WI38 (cell line): ENCODE measurements around the gene CSNK1D.

Source experiments
- H3K4me3 ChIP-seq: 2 replicates; pipeline ENCODE4 v1.5.1; 2011; ENCODE audit warnings: low read depth, mild to moderate bottlenecking, control low read depth, low read length
- TF ChIP-seq, protein P1 (sequence below): IDR thresholded peaks from 2 replicates; pipeline ENCODE4 v1.5.1; 2012; ENCODE audit warnings: low read depth, mild to moderate bottlenecking, control low read depth, low read length

The CSNK1D gene

DNA sequence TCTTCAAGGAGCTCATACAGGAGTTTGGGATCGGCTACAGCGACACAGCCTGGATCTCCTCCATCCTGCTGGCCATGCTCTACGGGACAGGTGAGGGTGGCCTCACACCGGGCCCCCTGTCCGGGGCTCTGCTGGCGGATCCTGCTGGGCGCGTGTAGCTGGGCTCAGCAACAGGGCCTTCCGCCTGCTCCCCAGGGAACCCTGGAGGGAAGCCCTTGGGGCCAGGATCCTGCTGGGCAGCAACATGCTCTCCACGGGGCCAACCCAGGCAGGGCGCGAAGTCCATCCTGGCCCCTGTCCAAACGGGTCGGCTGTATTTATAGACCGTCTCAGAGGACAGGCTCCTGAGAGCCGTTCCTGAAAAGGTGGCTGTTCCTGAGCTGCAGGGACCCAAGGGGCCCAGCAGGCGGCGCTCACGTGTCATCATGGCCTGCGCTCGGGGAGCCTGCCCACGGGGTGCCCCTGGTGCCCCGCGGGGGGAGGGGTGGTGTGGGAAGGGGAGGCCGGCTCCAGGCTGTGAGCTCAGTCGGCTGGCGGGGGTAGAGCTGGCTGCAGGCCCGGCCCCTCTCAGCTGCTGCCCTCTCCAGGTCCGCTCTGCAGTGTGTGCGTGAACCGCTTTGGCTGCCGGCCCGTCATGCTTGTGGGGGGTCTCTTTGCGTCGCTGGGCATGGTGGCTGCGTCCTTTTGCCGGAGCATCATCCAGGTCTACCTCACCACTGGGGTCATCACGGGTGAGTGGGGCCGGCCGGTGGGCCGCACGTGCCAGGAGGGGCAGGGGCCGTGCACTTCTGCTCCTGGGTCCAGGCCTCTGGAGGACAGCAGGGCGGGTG lies 37.1 kb downstream of the CSNK1D start:
- TF ChIP-seq, protein P1, sequence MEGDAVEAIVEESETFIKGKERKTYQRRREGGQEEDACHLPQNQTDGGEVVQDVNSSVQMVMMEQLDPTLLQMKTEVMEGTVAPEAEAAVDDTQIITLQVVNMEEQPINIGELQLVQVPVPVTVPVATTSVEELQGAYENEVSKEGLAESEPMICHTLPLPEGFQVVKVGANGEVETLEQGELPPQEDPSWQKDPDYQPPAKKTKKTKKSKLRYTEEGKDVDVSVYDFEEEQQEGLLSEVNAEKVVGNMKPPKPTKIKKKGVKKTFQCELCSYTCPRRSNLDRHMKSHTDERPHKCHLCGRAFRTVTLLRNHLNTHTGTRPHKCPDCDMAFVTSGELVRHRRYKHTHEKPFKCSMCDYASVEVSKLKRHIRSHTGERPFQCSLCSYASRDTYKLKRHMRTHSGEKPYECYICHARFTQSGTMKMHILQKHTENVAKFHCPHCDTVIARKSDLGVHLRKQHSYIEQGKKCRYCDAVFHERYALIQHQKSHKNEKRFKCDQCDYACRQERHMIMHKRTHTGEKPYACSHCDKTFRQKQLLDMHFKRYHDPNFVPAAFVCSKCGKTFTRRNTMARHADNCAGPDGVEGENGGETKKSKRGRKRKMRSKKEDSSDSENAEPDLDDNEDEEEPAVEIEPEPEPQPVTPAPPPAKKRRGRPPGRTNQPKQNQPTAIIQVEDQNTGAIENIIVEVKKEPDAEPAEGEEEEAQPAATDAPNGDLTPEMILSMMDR, result peak; percentile 84
- H3K4me3 ChIP-seq, result no peak overlapping the region

DNA sequence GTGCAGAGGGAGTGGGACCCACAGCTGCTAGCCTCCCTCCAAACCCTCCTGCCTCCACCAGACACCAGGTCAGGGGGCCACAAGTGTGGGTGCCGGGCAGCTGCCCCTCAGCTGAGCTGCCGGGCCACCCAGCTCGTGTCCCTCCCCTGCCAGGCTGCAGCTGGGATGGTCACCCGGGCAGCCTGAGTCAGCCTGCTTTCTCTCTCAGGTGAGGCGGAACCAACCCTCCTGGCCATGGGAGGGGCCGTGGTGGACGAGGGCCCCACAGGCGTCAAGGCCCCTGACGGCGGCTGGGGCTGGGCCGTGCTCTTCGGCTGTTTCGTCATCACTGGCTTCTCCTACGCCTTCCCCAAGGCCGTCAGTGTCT lies 37.7 kb downstream of the CSNK1D start:
- no peak overlapping the region for H3K4me3 ChIP-seq
- TF ChIP-seq, protein P1, result no peak

DNA sequence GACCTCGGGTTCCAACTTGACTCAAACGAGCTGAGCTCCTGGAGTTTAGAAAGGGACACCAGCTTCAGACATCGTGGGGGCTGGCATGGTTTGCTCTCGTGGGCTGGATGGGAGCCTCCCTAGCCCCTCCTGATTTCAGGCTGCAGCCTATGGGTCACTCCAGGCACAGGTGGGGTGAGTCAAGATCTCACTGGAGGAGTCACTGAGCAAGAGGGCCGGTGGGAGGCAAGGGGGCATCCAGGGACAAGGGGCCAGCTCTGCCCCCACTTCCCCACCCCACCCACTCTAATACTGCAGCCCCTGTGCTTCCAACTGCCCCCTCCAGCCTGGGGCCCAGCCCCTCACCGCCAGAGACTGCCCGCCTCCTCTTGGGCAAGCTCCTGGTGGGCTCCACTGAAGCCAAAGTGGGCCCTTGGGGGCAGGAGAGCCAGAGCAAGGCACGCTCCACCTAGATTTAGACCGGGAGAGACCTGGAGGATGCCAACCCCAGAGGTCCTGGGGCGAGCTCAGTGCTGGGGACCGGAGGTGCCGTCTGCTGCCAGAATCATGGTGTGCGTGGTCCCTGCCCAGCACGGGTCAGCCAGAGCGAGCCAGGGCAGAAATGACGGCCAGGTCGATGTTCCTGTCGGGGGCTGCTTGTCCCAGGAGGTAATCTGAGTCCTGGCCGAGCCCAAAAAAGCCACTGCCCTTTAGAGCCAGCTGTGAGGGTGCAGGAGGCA lies 38.3 kb downstream of the CSNK1D start:
- TF ChIP-seq, protein P1, result no peak
- no peak overlapping the region for H3K4me3 ChIP-seq

DNA sequence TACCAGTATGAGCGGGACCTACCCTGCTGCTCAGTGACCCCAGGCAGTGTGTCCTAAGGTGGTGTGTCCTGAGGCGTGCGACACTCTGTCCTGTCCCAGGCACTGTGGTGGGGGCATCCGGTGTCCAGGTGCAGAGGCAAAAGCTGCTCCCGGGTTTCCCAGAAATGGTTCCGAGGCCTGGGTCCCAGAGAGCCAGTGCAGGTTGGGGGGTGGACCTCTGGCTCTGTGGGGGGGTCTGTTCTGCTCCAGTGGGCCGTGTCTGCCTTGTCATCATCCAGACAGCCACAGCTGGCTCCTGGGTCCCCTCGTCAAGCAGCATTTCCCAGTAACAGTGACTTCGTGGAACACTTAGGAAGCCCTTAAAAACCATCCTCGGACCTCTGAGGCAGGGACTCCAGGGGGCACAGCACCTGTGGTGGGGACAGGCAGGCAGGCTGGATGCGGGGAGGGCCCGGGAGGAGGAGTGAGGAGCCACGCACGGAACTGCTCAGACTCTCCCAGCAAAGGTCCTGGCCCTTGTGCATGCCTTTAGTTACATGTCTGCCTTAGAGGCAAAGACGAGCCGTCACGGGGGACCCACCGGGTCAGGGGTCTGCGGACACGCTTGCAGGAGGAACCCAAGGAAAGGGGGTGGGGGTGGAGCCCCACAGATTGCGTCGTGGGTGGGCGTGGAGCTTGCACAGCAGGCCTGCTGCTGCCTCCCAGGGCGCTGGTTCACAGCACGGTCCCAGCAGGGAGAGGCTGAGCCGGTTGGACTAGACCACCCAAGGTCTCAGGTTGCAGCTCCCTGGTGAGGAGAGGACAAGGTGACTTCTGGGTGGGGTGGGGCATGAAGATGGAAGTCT lies 39.1 kb downstream of the CSNK1D start:
- H3K4me3 ChIP-seq, result no peak overlapping the region
- TF ChIP-seq, protein P1, result no peak

DNA sequence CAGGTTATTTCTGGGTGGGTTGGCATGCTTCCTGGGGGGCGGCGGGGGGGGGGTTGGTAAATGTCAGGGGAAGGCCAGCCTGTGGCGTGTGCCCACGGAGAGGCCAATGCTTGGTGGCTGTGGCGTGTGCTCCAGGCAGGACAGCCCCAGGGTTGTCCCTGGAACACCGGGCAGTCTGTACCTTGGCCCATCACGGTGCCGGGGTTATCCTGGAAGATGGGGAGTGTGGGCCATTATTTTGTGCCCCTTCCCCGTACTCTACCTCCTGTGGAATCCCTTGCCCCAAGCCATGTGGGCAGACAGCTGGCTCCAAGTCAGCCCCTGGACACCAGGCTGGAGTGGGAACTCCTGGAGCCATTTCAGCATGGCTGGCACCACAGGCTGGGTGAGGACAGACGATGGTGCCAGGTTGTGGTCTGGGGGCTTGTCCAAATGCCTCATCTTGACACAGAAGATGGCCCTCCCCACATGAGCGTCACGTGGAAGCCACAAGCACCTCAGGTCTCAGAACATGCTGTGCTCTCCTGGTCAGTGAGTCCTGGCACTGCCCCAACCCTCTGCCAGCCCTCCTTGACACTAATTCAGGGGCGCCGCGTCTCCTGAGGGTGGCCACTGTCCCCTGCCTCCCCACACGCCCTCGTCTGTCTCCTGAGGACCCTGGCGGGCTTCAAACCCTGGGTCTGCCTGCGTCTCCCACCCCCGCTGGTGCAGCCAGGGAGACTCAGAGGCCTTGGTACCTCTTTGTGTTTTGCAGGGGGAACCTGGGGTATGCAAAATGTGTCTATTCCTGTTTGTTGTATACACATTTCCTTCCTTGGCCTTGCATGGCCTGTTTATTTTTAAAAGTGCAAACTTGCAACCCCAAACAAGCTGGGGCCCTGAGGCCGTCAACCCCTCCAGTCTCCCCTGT lies 40.4 kb downstream of the CSNK1D start:
- no peak overlapping the region for H3K4me3 ChIP-seq

DNA sequence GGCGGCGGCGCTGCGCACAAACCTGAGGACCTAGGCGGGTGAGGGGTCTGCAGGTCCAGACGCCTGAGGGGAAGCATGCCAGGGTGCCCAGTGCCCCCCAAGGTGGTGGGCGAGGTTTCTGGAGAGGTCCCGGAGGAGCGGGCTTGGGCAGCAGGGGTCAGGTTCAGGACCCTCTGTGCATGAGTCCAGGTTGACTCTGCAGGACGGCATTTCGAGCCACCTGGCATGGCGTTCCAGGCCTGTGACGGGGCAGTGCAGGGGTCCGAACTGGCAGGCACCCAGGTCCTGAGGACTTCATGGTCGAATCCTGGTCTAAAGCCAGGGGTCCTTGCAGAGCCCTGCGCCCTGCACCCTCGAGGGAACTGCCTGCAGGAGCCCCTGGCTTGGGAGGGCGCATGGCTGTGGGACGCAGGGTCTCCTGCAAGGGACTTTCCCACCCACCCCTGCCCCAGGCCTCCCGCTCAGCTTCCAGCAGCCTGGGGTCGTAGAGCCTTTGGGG lies 41.1 kb downstream of the CSNK1D start:
- H3K4me3 ChIP-seq, result peak overlapping the region; percentile 90
- TF ChIP-seq, protein P1, result no peak

More for the DNA sequence above, 40.4 kb downstream of the CSNK1D start:
- TF ChIP-seq, protein P1, result no peak
